Measurements from ENCODE around the gene NSMF.

DNA sequence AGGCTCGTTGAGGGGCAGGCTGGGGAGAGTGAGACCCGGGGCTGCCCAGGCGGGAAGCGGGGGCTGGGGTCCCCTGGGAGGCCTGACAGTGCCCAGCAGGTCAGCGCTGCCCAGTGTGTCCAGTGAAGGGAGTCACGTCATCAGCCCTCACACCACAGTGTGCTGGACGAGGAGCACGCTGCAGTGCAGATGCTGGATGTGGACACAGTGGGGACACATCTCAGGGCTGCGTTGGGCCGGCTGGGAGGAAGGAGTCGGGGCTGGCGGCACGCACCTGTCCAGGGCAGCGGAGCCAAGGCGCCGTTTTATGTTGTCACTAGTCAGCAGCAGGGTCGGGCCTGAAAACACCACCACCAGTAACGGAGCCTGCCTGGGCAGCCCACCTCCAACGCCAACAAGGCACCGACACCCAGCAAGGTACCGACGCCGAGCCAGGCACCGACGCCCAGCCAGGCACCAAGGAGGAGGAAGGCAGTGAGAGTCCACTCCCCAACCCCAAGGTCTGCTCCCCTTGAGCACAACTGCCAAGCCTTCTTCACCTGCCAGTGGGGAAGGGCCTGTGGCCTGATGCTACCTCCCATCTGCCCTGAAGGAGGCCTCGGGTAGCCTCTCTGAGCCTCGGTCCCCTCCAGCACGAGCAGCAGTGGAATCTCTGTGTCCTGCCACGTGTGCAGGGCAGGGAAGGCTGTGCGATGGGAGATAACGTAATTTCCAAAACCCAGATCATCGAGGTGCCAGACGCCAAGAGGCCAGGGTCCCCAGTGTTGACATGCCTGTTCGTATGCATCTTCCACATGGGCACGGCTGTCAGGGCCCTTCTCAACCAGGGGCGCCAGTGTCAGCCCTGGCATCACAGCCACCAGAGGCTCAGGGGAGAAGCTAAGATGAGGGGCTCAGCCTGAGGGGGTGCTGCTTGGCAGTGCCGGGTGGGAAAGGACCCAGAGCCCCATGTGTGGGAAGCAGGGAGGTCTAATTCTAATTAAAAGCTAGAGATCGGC lies 21.9 kb upstream of the NSMF start:
- TF ChIP-seq ZBTB20 (tag by site-specific recombination; IDR thresholded peaks at IDR 0.05) (no peak), ZNF10 (tag by site-specific recombination; IDR thresholded peaks at IDR 0.05) (no peak)
- TF ChIP-seq, protein P1, sequence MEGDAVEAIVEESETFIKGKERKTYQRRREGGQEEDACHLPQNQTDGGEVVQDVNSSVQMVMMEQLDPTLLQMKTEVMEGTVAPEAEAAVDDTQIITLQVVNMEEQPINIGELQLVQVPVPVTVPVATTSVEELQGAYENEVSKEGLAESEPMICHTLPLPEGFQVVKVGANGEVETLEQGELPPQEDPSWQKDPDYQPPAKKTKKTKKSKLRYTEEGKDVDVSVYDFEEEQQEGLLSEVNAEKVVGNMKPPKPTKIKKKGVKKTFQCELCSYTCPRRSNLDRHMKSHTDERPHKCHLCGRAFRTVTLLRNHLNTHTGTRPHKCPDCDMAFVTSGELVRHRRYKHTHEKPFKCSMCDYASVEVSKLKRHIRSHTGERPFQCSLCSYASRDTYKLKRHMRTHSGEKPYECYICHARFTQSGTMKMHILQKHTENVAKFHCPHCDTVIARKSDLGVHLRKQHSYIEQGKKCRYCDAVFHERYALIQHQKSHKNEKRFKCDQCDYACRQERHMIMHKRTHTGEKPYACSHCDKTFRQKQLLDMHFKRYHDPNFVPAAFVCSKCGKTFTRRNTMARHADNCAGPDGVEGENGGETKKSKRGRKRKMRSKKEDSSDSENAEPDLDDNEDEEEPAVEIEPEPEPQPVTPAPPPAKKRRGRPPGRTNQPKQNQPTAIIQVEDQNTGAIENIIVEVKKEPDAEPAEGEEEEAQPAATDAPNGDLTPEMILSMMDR (tag by site-specific recombination; IDR thresholded peaks at IDR 0.05) = no peak
- TF ChIP-seq, protein P2, sequence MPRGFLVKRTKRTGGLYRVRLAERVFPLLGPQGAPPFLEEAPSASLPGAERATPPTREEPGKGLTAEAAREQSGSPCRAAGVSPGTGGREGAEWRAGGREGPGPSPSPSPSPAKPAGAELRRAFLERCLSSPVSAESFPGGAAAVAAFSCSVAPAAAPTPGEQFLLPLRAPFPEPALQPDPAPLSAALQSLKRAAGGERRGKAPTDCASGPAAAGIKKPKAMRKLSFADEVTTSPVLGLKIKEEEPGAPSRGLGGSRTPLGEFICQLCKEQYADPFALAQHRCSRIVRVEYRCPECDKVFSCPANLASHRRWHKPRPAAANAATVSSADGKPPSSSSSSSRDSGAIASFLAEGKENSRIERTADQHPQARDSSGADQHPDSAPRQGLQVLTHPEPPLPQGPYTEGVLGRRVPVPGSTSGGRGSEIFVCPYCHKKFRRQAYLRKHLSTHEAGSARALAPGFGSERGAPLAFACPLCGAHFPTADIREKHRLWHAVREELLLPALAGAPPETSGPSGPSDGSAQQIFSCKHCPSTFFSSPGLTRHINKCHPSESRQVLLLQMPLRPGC (tag by site-specific recombination; IDR thresholded peaks at IDR 0.05) = no peak
- TF ChIP-seq, protein P3, sequence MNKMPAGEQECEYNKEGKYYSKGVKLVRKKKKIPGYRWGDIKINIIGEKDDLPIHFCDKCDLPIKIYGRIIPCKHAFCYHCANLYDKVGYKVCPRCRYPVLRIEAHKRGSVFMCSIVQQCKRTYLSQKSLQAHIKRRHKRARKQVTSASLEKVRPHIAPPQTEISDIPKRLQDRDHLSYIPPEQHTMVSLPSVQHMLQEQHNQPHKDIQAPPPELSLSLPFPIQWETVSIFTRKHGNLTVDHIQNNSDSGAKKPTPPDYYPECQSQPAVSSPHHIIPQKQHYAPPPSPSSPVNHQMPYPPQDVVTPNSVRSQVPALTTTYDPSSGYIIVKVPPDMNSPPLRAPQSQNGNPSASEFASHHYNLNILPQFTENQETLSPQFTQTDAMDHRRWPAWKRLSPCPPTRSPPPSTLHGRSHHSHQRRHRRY (tag by site-specific recombination; IDR thresholded peaks at IDR 0.05) = no peak
- TF ChIP-seq, protein P4, sequence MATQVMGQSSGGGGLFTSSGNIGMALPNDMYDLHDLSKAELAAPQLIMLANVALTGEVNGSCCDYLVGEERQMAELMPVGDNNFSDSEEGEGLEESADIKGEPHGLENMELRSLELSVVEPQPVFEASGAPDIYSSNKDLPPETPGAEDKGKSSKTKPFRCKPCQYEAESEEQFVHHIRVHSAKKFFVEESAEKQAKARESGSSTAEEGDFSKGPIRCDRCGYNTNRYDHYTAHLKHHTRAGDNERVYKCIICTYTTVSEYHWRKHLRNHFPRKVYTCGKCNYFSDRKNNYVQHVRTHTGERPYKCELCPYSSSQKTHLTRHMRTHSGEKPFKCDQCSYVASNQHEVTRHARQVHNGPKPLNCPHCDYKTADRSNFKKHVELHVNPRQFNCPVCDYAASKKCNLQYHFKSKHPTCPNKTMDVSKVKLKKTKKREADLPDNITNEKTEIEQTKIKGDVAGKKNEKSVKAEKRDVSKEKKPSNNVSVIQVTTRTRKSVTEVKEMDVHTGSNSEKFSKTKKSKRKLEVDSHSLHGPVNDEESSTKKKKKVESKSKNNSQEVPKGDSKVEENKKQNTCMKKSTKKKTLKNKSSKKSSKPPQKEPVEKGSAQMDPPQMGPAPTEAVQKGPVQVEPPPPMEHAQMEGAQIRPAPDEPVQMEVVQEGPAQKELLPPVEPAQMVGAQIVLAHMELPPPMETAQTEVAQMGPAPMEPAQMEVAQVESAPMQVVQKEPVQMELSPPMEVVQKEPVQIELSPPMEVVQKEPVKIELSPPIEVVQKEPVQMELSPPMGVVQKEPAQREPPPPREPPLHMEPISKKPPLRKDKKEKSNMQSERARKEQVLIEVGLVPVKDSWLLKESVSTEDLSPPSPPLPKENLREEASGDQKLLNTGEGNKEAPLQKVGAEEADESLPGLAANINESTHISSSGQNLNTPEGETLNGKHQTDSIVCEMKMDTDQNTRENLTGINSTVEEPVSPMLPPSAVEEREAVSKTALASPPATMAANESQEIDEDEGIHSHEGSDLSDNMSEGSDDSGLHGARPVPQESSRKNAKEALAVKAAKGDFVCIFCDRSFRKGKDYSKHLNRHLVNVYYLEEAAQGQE (tag by site-specific recombination; IDR thresholded peaks at IDR 0.05) = no peak
- TF ChIP-seq, protein P5, sequence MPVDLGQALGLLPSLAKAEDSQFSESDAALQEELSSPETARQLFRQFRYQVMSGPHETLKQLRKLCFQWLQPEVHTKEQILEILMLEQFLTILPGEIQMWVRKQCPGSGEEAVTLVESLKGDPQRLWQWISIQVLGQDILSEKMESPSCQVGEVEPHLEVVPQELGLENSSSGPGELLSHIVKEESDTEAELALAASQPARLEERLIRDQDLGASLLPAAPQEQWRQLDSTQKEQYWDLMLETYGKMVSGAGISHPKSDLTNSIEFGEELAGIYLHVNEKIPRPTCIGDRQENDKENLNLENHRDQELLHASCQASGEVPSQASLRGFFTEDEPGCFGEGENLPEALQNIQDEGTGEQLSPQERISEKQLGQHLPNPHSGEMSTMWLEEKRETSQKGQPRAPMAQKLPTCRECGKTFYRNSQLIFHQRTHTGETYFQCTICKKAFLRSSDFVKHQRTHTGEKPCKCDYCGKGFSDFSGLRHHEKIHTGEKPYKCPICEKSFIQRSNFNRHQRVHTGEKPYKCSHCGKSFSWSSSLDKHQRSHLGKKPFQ (tag by site-specific recombination; IDR thresholded peaks at IDR 0.05) = no peak
- TF ChIP-seq, protein P6, sequence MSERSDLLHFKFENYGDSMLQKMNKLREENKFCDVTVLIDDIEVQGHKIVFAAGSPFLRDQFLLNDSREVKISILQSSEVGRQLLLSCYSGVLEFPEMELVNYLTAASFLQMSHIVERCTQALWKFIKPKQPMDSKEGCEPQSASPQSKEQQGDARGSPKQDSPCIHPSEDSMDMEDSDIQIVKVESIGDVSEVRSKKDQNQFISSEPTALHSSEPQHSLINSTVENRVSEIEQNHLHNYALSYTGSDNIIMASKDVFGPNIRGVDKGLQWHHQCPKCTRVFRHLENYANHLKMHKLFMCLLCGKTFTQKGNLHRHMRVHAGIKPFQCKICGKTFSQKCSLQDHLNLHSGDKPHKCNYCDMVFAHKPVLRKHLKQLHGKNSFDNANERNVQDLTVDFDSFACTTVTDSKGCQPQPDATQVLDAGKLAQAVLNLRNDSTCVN (tag by site-specific recombination; optimal IDR thresholded peaks at IDR 0.05) = no peak

Data from HEK293 (cell line).